GM12872 (cell line): Measurements from ENCODE around the gene PCTP.

ENCODE experiments used
- CTCF ChIP-seq: IDR thresholded peaks from 3 replicates; pipeline ENCODE4 v1.5.1; 2011; ENCODE audit warnings: low read depth, mild to moderate bottlenecking, low read length, moderate library complexity; ENCODE audit not compliant: insufficient read depth

The PCTP gene

GRCh38 chr17:55784666-55785065 lies 33.8 kb downstream of the PCTP start:
- no peak for TF ChIP-seq CTCF

GRCh38 chr17:55785181-55785580 lies 34.3 kb downstream of the PCTP start:
- TF ChIP-seq CTCF, result no peak

DNA sequence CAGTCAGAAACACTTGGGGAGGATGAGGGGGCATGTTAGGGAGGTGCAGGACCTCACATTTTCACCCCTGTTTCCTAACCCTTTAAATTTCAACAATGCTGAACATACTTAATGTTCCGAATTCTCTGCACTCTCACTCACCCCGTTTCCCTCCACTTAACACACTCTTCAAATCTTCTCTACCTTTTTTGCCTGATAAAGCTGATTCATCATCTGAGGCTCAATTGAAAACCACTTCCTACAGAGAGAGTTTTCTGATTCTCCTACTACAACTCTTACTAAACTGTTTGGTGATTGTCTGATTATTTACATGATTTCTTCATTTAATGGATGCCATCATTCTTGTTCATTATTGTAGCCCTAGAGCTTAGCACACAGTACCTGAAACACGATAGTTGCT lies 42.4 kb downstream of the PCTP start:
- TF ChIP-seq CTCF, result no peak

GRCh38 chr17:55794725-55795482 lies 44.1 kb downstream of the PCTP start:
- no peak for TF ChIP-seq CTCF

GRCh38 chr17:55806745-55807495 lies 56.1 kb downstream of the PCTP start:
- no peak for TF ChIP-seq CTCF

GRCh38 chr17:55811536-55811935 lies 60.7 kb downstream of the PCTP start:
- TF ChIP-seq CTCF, result no peak

- no peak for TF ChIP-seq CTCF
Observed at GRCh38 chr17:55812323-55812722, 61.5 kb downstream of the PCTP start.
